ENCODE results near the gene KCNIP4. TPM values are rescaled to one million over a fixed set of nuclear protein-coding genes. Genes with fewer than 3 reads are reported as not detected.

KCNIP4 gene
- total and polyA plus RNA-seq, 2 of the 8 experiments (the other 6 are each of a cell fraction or from before 2014, with no cell fraction given) = 0.06 TPM; not detected in 1

- Histone ChIP-seq H3K56ac (replicated peaks; ENCODE audit: insufficient read length, low read depth, low read length) (no peak overlapping the region), H2BK12ac (ENCODE audit: low read depth, low read length) (no peak overlapping the region), H3K9ac (replicated peaks in 1 of 4; ENCODE audit: extremely low read depth in 1 of 4, low read depth in 3 of 4, low read length in 3 of 4) (no peak overlapping the region), H2AFZ (ENCODE audit: low read length) (no peak overlapping the region), H4K8ac (ENCODE audit: extremely low read depth, insufficient read depth, low read length) (no peak overlapping the region), H3K27me3 (replicated peaks in 1 of 4; ENCODE audit: control insufficient read depth in 3 of 4, extremely low read depth in 1 of 4, insufficient read depth in 3 of 4, low read length in 3 of 4) (no peaks in the 10 kb centered on the region), H2BK120ac (replicated peaks; ENCODE audit: low read depth, low read length) (no peak overlapping the region), H3K4me2 (ENCODE audit: insufficient read depth in 1 of 2, low read depth in 2 of 2, low read length in 2 of 2) (no peak overlapping the region), H3K23me2 (ENCODE audit: low read depth, low read length) (no peaks in the 10 kb centered on the region), H4K5ac (ENCODE audit: insufficient read length, low read depth, low read length) (no peak overlapping the region), H2BK5ac (ENCODE audit: low read depth, low read length) (no peak overlapping the region), H3K9me3 (ENCODE audit: insufficient read depth in 2 of 2, low read depth in 1 of 2, low read length in 1 of 2) (no peaks in the 10 kb centered on the region), H2BK20ac (ENCODE audit: low read length) (no peak overlapping the region), H3K4me3 (ENCODE audit: extremely low read depth in 1 of 4, insufficient read depth in 2 of 4, low read depth in 3 of 4, low read length in 4 of 4) (no peak overlapping the region), H3K79me2 (ENCODE audit: control insufficient read depth in 1 of 2, insufficient read depth in 2 of 2, low read length in 2 of 2) (no peaks in the 10 kb centered on the region), H3K79me1 (ENCODE audit: low read depth, low read length) (no peaks in the 10 kb centered on the region), H2BK15ac (ENCODE audit: low read length) (no peak overlapping the region), H3K18ac (ENCODE audit: extremely low read depth, low read length) (no peak overlapping the region), H3K27ac (ENCODE audit: low read depth, low read length) (no peak overlapping the region), H3K4me1 (replicated peaks in 1 of 4; ENCODE audit: control insufficient read depth in 3 of 4, insufficient read depth in 4 of 4, low read length in 3 of 4) (peaks cover 0 to 4% (median 0%) of the 10 kb centered on the region in 4 experiments; a peak in 2 of 7 replicates), H3K4ac (replicated peaks; ENCODE audit: insufficient read length, low read depth, low read length) (no peak overlapping the region), H2AK5ac (ENCODE audit: low read depth, low read length) (no peak overlapping the region), H3K36me3 (ENCODE audit: control insufficient read depth in 2 of 4, insufficient read depth in 4 of 4, low read length in 3 of 4) (no peaks in the 10 kb centered on the region), H3K14ac (ENCODE audit: insufficient read length) (no peak overlapping the region), H4K20me1 (replicated peaks in 1 of 2; ENCODE audit: control insufficient read depth in 1 of 2, insufficient read depth in 2 of 2, low read length in 2 of 2) (no peaks in the 10 kb centered on the region), H3K23ac (ENCODE audit: insufficient read length) (no peak overlapping the region), H4K91ac (replicated peaks; ENCODE audit: insufficient read length, low read length) (no peak overlapping the region)
- WGBS, 2 experiments (ENCODE audit: extremely low coverage in 1 of 2, insufficient coverage in 1 of 2, insufficient read length in 1 of 2, insufficient replicate concordance in 2 of 2, low coverage in 1 of 2, low lambda C conversion rate in 2 of 2, missing lambda C conversion rate in 1 of 2) = 92% methylated on average over 4 of the region's 4 CpGs; no CpG with 5 or more reads in 1 of the 2 experiments
- ChIA-PET CTCF (ENCODE audit: partially characterized antibody) (interaction anchor here (0.7 to 11.8 kb wide), 4 partner anchors 17 to 257 kb away, joined by 3 to 341 read pairs (median 12); no protein-coding TSS in a partner anchor), POLR2A (ENCODE audit: partially characterized antibody) (no interaction called here)
- DNase-seq (ENCODE audit: low read depth in 1 of 2, low spot score in 2 of 2) (no peak), FAIRE-seq (no peak)
- no peak for TF ChIP-seq TEAD4 (IDR thresholded peaks at IDR 0.05; ENCODE audit: low read depth, low read length)
Measured at GRCh38 chr4:21769404-21770147, 179.0 kb downstream of the KCNIP4 start.

Data from H1 (cell line).